GM12892 (cell line): ENCODE results near the gene TCF19.

Experiments
- POLR2A ChIP-seq: IDR thresholded peaks from 2 replicates; pipeline ENCODE4 v1.6.1; 2011; ENCODE audit warnings: low read depth, low read length, control low read depth
- POLR2AphosphoS5 ChIP-seq: IDR thresholded peaks from 2 replicates; pipeline ENCODE4 v1.6.1; 2011; ENCODE audit warnings: low read depth, low read length, control low read depth
- TAF1 ChIP-seq: IDR thresholded peaks from 2 replicates; pipeline ENCODE4 v1.6.1; 2011; ENCODE audit warnings: low read depth, mild to moderate bottlenecking, control low read depth, low read length, borderline replicate concordance

GRCh38 chr6:31202259-31203166 lies 44.1 kb downstream of the TCF19 start:
- TF ChIP-seq POLR2A (no peak), POLR2AphosphoS5 (no peak), TAF1 (no peak)
